Endothelial cell of umbilical vein (primary cell): ENCODE measurements around the gene CDC7. TPM values are rescaled to one million over a fixed set of nuclear protein-coding genes. Genes with fewer than 3 reads are reported as not detected.
A peak's percentile ranks its signal among the peaks of the same experiment; 100 is the strongest.

Experiments
- BruUV-seq: library from RNA; stranded (reverse); fragments of 400-500 nt; replicated peaks from 2 replicates; lab custom pipeline; 2021; lab: Mats Ljungman, UMichigan
- CTCF ChIA-PET: fragments of 300-600, 350-600 bp; sonication (Branson Sonifier 250); formaldehyde crosslinking; loops from one replicate; lab custom pipeline; 2021; ENCODE audit warnings: antibody characterized with exemption, inconsistent platforms; lab: Charles Lee
- POLR2A ChIA-PET: fragments of 300-600, 350-600 bp; sonication (Branson Sonifier 250); formaldehyde crosslinking; loops from one replicate; lab custom pipeline; 2021; ENCODE audit warnings: antibody characterized with exemption, inconsistent platforms; lab: Charles Lee
- DNase-seq: peaks from one replicate; pipeline ENCODE4 v3.0.0-alpha.2; 2011; ENCODE audit warnings: low read depth, low spot score
- FAIRE-seq: peaks from 2 replicates; lab custom pipeline; 2011; peaks lifted over from hg19 to GRCh38; lab: Jason Lieb, UNC
- H2AFZ ChIP-seq: 2 replicates; pipeline ENCODE4 v1.6.0; 2012; ENCODE audit warnings: low read depth, low read length, control low read depth, inconsistent platforms
- H3K27ac ChIP-seq: 2 replicates; pipeline ENCODE4 v1.5.1; 2011; ENCODE audit warnings: low read depth, mild to moderate bottlenecking, control low read depth, low read length, moderate library complexity; ENCODE audit not compliant: insufficient read depth
- H3K27me3 ChIP-seq, 2 experiments: 2 replicates each; pipeline versions ENCODE4 v1.6.0 to v1.6.1; 2011; ENCODE audit warnings: low read length in 2 of 2, mixed read lengths in 1 of 2; ENCODE audit not compliant: control insufficient read depth in 2 of 2, insufficient read depth in 2 of 2
- H3K36me3 ChIP-seq, 2 experiments: 2 replicates in 1 of 2; 3 replicates in 1 of 2; pipeline ENCODE4 v1.5.1; 2011; ENCODE audit warnings: low read length in 2 of 2, mild to moderate bottlenecking in 1 of 2, moderate library complexity in 1 of 2; ENCODE audit not compliant: control insufficient read depth in 2 of 2, insufficient read depth in 2 of 2; ENCODE audit errors: extremely low read depth in 1 of 2
- H3K4me1 ChIP-seq: 3 replicates; pipeline ENCODE4 v1.5.1; 2011; ENCODE audit warnings: mild to moderate bottlenecking, low read length; ENCODE audit not compliant: control insufficient read depth, insufficient read depth; ENCODE audit errors: extremely low read depth
- H3K4me2 ChIP-seq: 2 replicates; pipeline ENCODE4 v1.6.1; 2011; ENCODE audit warnings: low read length, control low read depth, mixed read lengths; ENCODE audit not compliant: insufficient read depth
- H3K4me3 ChIP-seq, 3 experiments: fragments of 200-600 bp in 1 of 3; sonication (generic), shearing (Covaris generic) in 1 of 3; replicated peaks in 1 of 3; 2 replicates each; pipeline ENCODE4 v1.5.1; 2011 to 2016; ENCODE audit warnings: control low read depth in 3 of 3, low read length in 3 of 3, mild to moderate bottlenecking in 2 of 3, inconsistent platforms in 1 of 3, low read depth in 1 of 3, moderate library complexity in 1 of 3; ENCODE audit not compliant: insufficient read depth in 1 of 3
- H3K79me2 ChIP-seq: 2 replicates; pipeline ENCODE4 v1.6.0; 2012; ENCODE audit warnings: low read length, inconsistent platforms; ENCODE audit not compliant: control insufficient read depth, insufficient read depth
- H3K9ac ChIP-seq: replicated peaks from 2 replicates; pipeline ENCODE3; 2011; ENCODE audit warnings: low read length, control low read depth; ENCODE audit not compliant: insufficient read depth; ENCODE audit errors: extremely low read depth
- H3K9me1 ChIP-seq: replicated peaks from 3 replicates; pipeline ENCODE4 v1.6.0; 2011; ENCODE audit warnings: mild to moderate bottlenecking, low read length; ENCODE audit not compliant: control insufficient read depth, insufficient read depth; ENCODE audit errors: extremely low read depth
- H3K9me3 ChIP-seq: replicated peaks from 2 replicates; pipeline ENCODE4 v1.5.1; 2012; ENCODE audit warnings: low read length, inconsistent platforms; ENCODE audit not compliant: control insufficient read depth, insufficient read depth
- H4K20me1 ChIP-seq: replicated peaks from 2 replicates; pipeline ENCODE3; 2011; ENCODE audit warnings: mild to moderate bottlenecking, low read length; ENCODE audit not compliant: control insufficient read depth, insufficient read depth; ENCODE audit errors: extremely low read depth
- CTCF ChIP-seq, 2 donors: IDR thresholded peaks; 1 replicate in 1 of 2; 2 replicates in 1 of 2; pipeline ENCODE4 v1.5.1; 2011; ENCODE audit warnings: low read length in 2 of 2, mild to moderate bottlenecking in 2 of 2, moderate library complexity in 2 of 2, control low read depth in 1 of 2, inconsistent platforms in 1 of 2, low read depth in 1 of 2; ENCODE audit not compliant: insufficient read depth in 1 of 2; ENCODE audit errors: extremely low read depth in 1 of 2
- EZH2 ChIP-seq: IDR thresholded peaks from 2 replicates; pipeline ENCODE4 v1.6.1; 2012; ENCODE audit warnings: borderline replicate concordance, low read depth, mild to moderate bottlenecking, moderate library complexity, low read length, inconsistent platforms; ENCODE audit not compliant: severe bottlenecking
- FOS ChIP-seq: IDR thresholded peaks from 2 replicates; pipeline ENCODE4 v1.6.1; 2011; ENCODE audit warnings: mild to moderate bottlenecking, low read length, moderate library complexity, borderline replicate concordance; ENCODE audit not compliant: insufficient read depth
- GATA2 ChIP-seq: IDR thresholded peaks from 2 replicates; pipeline ENCODE4 v1.7.0; 2011; ENCODE audit warnings: low read depth, mild to moderate bottlenecking, moderate library complexity, mixed read lengths, low read length; ENCODE audit not compliant: insufficient read length, insufficient read depth
- JUN ChIP-seq: IDR thresholded peaks from 2 replicates; pipeline ENCODE4 v1.6.1; 2011; ENCODE audit warnings: borderline replicate concordance, low read depth; ENCODE audit not compliant: insufficient read length, insufficient read depth
- MAX ChIP-seq: IDR thresholded peaks from 2 replicates; pipeline ENCODE4 v1.6.1; 2011; ENCODE audit not compliant: insufficient read depth, insufficient read length
- MYC ChIP-seq: IDR thresholded peaks from one replicate; pipeline ENCODE4 v1.6.1; 2011; ENCODE audit warnings: mild to moderate bottlenecking, low read depth, low read length
- POLR2A ChIP-seq: IDR thresholded peaks from 2 replicates; pipeline ENCODE4 v1.6.1; 2012; ENCODE audit warnings: low read depth, mild to moderate bottlenecking, control low read depth, low read length
- POLR2AphosphoS5 ChIP-seq: IDR thresholded peaks from 2 replicates; pipeline ENCODE4 v1.6.1; 2012; ENCODE audit warnings: low read depth, mild to moderate bottlenecking, control low read depth, low read length, moderate library complexity; ENCODE audit not compliant: insufficient read depth
- dilution Hi-C: fragments of 300-500 bp; cut with MboI; formaldehyde crosslinking; loops from one replicate; pipeline ENCODE4 v1.15.0; 2019; ENCODE audit warnings: low sequenced_read_pairs; ENCODE audit not compliant: extremely low pct_ligation_motif_present
- intact Hi-C: fragments of 100-400 bp; cut with micrococcal nuclease; formaldehyde crosslinking; loops from one replicate; pipeline ENCODE4 v1.10.0; 2022
- polyA plus RNA-seq, 4 experiments: library from polyadenylated mRNA; depleted of rRNA in 3 of 4; stranded (reverse) in 3 of 4; unstranded in 1 of 4; fragments of >200 nt; gene quantifications; 2 replicates each; pipeline versions ENCODE4 v1.2.1 to v1.2.3, GENCODE V29; 2011 to 2012; ENCODE audit warnings: missing spikeins in 1 of 4
- total RNA-seq: library from RNA; stranded (reverse); gene quantifications from 2 replicates; pipeline ENCODE4 v1.2.3, GENCODE V29; 2021

The CDC7 gene
- total and polyA plus RNA-seq, 2 donors (not counting 3 experiments of a cell fraction or from before 2014, with no cell fraction given) = 3.9 to 11.7 TPM

GRCh38 chr1:91548376-91549040 lies 47.9 kb downstream of the CDC7 start:
- Histone ChIP-seq H2AFZ (no peak overlapping the region), H3K9me3 (no peaks in the 10 kb centered on the region), H3K36me3 (no peaks in the 10 kb centered on the region), H3K27me3 (no peaks in the 10 kb centered on the region), H3K4me3 (no peak overlapping the region), H4K20me1 (no peaks in the 10 kb centered on the region), H3K9me1 (no peaks in the 10 kb centered on the region), H3K9ac (no peak overlapping the region), H3K4me2 (no peak overlapping the region), H3K4me1 (no peaks in the 10 kb centered on the region), H3K79me2 (no peaks in the 10 kb centered on the region), H3K27ac (no peak overlapping the region)
- dilution Hi-C loops (no loop called here), intact Hi-C loops (no loop called here)
- ChIA-PET POLR2A (no interaction called here), CTCF (interaction anchor here (0.6 to 1.6 kb wide), 3 partner anchors 9 to 335 kb away, joined by 3 to 4 read pairs (median 3); no protein-coding TSS in a partner anchor)
- DNase-seq = peak; percentile 54
- FAIRE-seq = no peak
- TF ChIP-seq EZH2 = no peak
- TF ChIP-seq MAX = no peak
- BruUV-seq = no TSS peak

- Histone ChIP-seq H3K4me2 (no peak overlapping the region), H3K9me1 (no peaks in the 10 kb centered on the region), H3K36me3 (no peaks in the 10 kb centered on the region), H3K27ac (no peak overlapping the region), H3K4me1 (no peaks in the 10 kb centered on the region), H2AFZ (no peak overlapping the region), H3K79me2 (no peaks in the 10 kb centered on the region), H3K27me3 (no peaks in the 10 kb centered on the region), H3K9ac (no peak overlapping the region), H4K20me1 (no peaks in the 10 kb centered on the region), H3K4me3 (no peak overlapping the region), H3K9me3 (no peaks in the 10 kb centered on the region)
- intact Hi-C loops (no loop called here), dilution Hi-C loops (no loop called here)
- no peak for DNase-seq
- no peak for TF ChIP-seq MAX
- no peak for TF ChIP-seq FOS
- TF ChIP-seq JUN = no peak
- no peak for TF ChIP-seq MYC
- no peak for TF ChIP-seq POLR2AphosphoS5
- TF ChIP-seq GATA2 = no peak
- no peak for TF ChIP-seq CTCF (IDR thresholded peaks at IDR 0.05; ENCODE audit: extremely low read depth in 1 of 2, insufficient read depth in 1 of 2, low read depth in 1 of 2, low read length in 2 of 2)
- no peak for TF ChIP-seq EZH2
- TF ChIP-seq POLR2A = no peak
- CTCF ChIA-PET = interaction anchor here (0.6 to 1.2 kb wide), 2 partner anchors 8 to 31 kb away, joined by 3 read pairs; no protein-coding TSS in a partner anchor
- no peak for FAIRE-seq
- POLR2A ChIA-PET = no interaction called here
- BruUV-seq = no TSS peak
Observed at GRCh38 chr1:91549041-91549735, 48.5 kb downstream of the CDC7 start.
